ENCODE measurements around the gene FGF14.
A peak's percentile ranks its signal among the peaks of the same experiment; 100 is the strongest.

The FGF14 gene

GRCh38 chr13:102401766-102402165 is at the start of gene FGF14:
FGF14 (minus strand) TSS chr13:102402048.
- no peak for DNase-seq

- DNase-seq, result no peak
Measured at GRCh38 chr13:102443249-102443648, 41.4 kb upstream of the FGF14 start.

- DNase-seq, result no peak
Measured at GRCh38 chr13:102441085-102441484, 39.2 kb upstream of the FGF14 start.

GRCh38 chr13:102440259-102440936 is 38.5 kb upstream of the FGF14 start:
- no peak for DNase-seq

- DNase-seq, result no peak
Measured at GRCh38 chr13:102422690-102423089, 20.8 kb upstream of the FGF14 start.

- no peak for DNase-seq
Measured at GRCh38 chr13:102405499-102406100, 3.8 kb upstream of the FGF14 start.

GRCh38 chr13:102402290-102402689 is 442 bp upstream of the FGF14 start:
- no peak for DNase-seq

GRCh38 chr13:102401265-102401664 is 583 bp downstream of the FGF14 start:
- DNase-seq, result no peak

- no peak for DNase-seq
Measured at GRCh38 chr13:102400675-102401145, 1.1 kb downstream of the FGF14 start.

- DNase-seq, result peak in 1 of 2 donors; percentile 2
Measured at GRCh38 chr13:102399791-102400674, 1.8 kb downstream of the FGF14 start.

- DNase-seq, result no peak
Measured at GRCh38 chr13:102395939-102396338, 5.9 kb downstream of the FGF14 start.

GRCh38 chr13:102395174-102395573 is 6.7 kb downstream of the FGF14 start:
- DNase-seq, result no peak

GRCh38 chr13:102394158-102395053 is 7.4 kb downstream of the FGF14 start:
- peak; percentile 74 to 93 for DNase-seq

- DNase-seq, result peak; percentile 3 to 35
Measured at GRCh38 chr13:102392481-102393209, 9.2 kb downstream of the FGF14 start.

GRCh38 chr13:102386461-102386860 is 15.4 kb downstream of the FGF14 start:
- no peak for DNase-seq

GRCh38 chr13:102380012-102380411 is 21.8 kb downstream of the FGF14 start:
- DNase-seq, result no peak

- no peak for DNase-seq
Measured at GRCh38 chr13:102376318-102376717, 25.5 kb downstream of the FGF14 start.

- no peak for DNase-seq
Measured at GRCh38 chr13:102374726-102375125, 27.1 kb downstream of the FGF14 start.

GRCh38 chr13:102374233-102374632 is 27.6 kb downstream of the FGF14 start:
- no peak for DNase-seq

GRCh38 chr13:102373221-102373620 is 28.6 kb downstream of the FGF14 start:
- DNase-seq, result no peak

GRCh38 chr13:102369302-102369701 is 32.5 kb downstream of the FGF14 start:
- no peak for DNase-seq

- DNase-seq, result no peak
Measured at GRCh38 chr13:102367836-102368235, 34.0 kb downstream of the FGF14 start.

Data from inflammatory macrophage treated with lipopolysaccharide for 1 hour (primary cell).